Aorta (tissue), 5 donors: ENCODE measurements around the gene CCDC40. TPM values are rescaled to one million over a fixed set of nuclear protein-coding genes. Genes with fewer than 3 reads are reported as not detected.

Experiments
- ATAC-seq: fragments of 200-7000 bp; cut with Tn5 transposase; one replicate; pipeline ENCODE4 v1.9.1; 2022; ENCODE audit warnings: moderate library complexity; ENCODE audit not compliant: low FRiP score
- DNase-seq, 2 donors: peaks; one replicate each; pipeline ENCODE4 v3.0.0-alpha.2; 2020
- H3K27ac ChIP-seq, 2 donors: one replicate each; pipeline ENCODE4 v1.5.1; 2013; ENCODE audit warnings: low read length in 2 of 2, mild to moderate bottlenecking in 2 of 2, moderate library complexity in 2 of 2, control low read depth in 1 of 2, inconsistent platforms in 1 of 2, low read depth in 1 of 2
- H3K27me3 ChIP-seq, 2 donors: one replicate each; pipeline ENCODE4 v1.6.1; 2013; ENCODE audit warnings: control low read depth in 1 of 2, low read length in 1 of 2, mild to moderate bottlenecking in 1 of 2, moderate library complexity in 1 of 2; ENCODE audit not compliant: insufficient read depth in 2 of 2, control insufficient read depth in 1 of 2
- H3K36me3 ChIP-seq, 2 donors: one replicate each; pipeline ENCODE4 v1.6.1; 2013; ENCODE audit warnings: control low read depth in 1 of 2, low read length in 1 of 2, mild to moderate bottlenecking in 1 of 2; ENCODE audit not compliant: insufficient read depth in 2 of 2, control insufficient read depth in 1 of 2
- H3K4me1 ChIP-seq, 2 donors: one replicate each; pipeline ENCODE4 v1.6.1; 2013; ENCODE audit warnings: low read length in 2 of 2, control low read depth in 1 of 2, mild to moderate bottlenecking in 1 of 2, moderate library complexity in 1 of 2; ENCODE audit not compliant: insufficient read depth in 2 of 2, control insufficient read depth in 1 of 2
- H3K4me3 ChIP-seq, 2 donors: one replicate each; pipeline ENCODE4 v1.5.1; 2013; ENCODE audit warnings: low read length in 2 of 2, control low read depth in 1 of 2, mild to moderate bottlenecking in 1 of 2
- H3K9me3 ChIP-seq: one replicate; pipeline ENCODE4 v1.6.1; 2013; ENCODE audit warnings: mild to moderate bottlenecking, low read length; ENCODE audit not compliant: control insufficient read depth
- WGBS, 2 donors: extraction: QIAGEN DNeasy Blood & Tissue Kit; methylation state at CpG; one replicate each; pipeline ENCODE4 v1.1.7; 2013; 5-methylcytosine and 5-hydroxymethylcytosine counted together
- intact Hi-C, 2 donors: fragments of 100-400 bp; cut with DNase I; formaldehyde crosslinking; loops; one replicate each; pipeline versions ENCODE4 v1.14.2 to v1.15.0; 2022
- polyA plus RNA-seq, 2 donors: library from polyadenylated mRNA; stranded (reverse); fragments of 200-250 nt; gene quantifications; one replicate each; pipeline ENCODE4 v1.2.3, GENCODE V29; 2013
- total RNA-seq, 2 donors: library from RNA; stranded (reverse); fragmentation: NEBNext Ultra II Directional; extraction: Animal tissue kit (Norgen Biotek cat#: 25700); gene quantifications; one replicate each; pipeline ENCODE4 v1.2.1, GENCODE V29; 2021
- donor health status: healthy with polysubstance abuse.
- donor health status: Bipolar disorder and iron deficiency.
- donor health status: DM: no; HTN: no; CAD: no.
- donor health status: DM: no; HTN: no; CAD: no.
- donor health status: DM: yes; HTN: yes; CAD: no.

Gene CCDC40
- total and polyA plus RNA-seq, 4 donors = 2.6 to 11.3 (median 5.1) TPM

DNA sequence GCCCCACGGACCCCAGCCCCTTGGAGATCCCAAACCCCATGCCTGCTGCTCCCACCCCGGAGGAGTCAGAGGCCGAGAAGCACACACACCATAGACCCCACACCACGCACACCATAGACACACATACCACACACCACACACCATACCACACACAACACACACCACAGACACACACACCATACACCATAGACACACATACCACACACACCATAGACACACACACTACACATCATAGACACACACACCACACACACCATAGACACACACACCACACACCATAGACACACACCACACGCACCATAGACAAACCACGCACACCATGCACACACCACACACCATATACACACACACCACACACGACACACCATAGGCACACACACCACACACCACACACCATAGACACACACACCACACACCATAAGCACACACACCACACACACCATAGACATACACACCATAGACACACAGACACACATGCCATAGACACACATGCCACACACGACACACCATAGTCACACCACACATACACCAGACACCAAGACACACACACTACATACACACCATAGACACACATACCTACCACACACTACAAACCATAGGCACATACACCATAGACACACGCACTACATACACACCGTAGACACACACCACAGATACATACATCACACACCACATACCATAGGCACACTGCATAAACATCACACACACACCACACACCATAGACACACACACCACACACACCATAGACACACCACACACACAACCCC, 12.1 kb upstream of the CCDC40 start:
- 36 to 48% methylated on average over 10 of the region's 10 CpGs for WGBS, 2 donors
- no peak overlapping the region for H3K27ac ChIP-seq
- H3K4me3 ChIP-seq = no peak overlapping the region
- DNase-seq (peak in 1 of 2 donors; percentile 35), ATAC-seq (no peak)
- no peaks in the 10 kb centered on the region for H3K9me3 ChIP-seq
- intact Hi-C loops = no loop called here
- H3K27me3 ChIP-seq = no peaks in the 10 kb centered on the region
- no peaks in the 10 kb centered on the region for H3K36me3 ChIP-seq
- H3K4me1 ChIP-seq = no peaks in the 10 kb centered on the region

DNA sequence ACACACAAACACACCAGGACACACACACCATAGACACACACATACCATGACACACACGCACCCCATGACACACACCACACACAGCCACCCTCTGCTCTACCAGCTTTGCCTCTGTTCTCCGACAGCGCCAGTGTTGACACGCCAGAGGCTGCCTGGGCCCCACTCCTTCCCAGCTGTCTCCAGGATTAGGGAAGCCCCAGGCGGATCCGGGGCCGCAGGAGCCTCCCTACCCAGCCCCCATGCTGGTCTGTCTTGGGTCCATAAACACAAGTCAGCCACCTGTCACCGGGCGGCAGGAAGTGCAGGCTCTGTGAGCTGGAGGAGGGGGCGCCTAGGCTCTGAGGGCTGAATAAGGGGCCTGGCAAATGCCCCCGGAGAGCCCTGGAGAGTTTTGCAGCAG, 11.3 kb upstream of the CCDC40 start:
- DNase-seq = peak in 1 of 2 donors; percentile 63
- ATAC-seq = no peak
- no peak overlapping the region for H3K4me3 ChIP-seq
- no peaks in the 10 kb centered on the region for H3K36me3 ChIP-seq
- no peaks in the 10 kb centered on the region for H3K9me3 ChIP-seq
- 54 to 67% methylated on average over 11 of the region's 11 CpGs for WGBS, 2 donors
- H3K27me3 ChIP-seq = no peaks in the 10 kb centered on the region
- H3K4me1 ChIP-seq = no peaks in the 10 kb centered on the region
- intact Hi-C loops = no loop called here
- H3K27ac ChIP-seq = no peak overlapping the region

GRCh38 chr17:80025796-80026195, 10.6 kb upstream of the CCDC40 start:
- no peak overlapping the region for H3K27ac ChIP-seq
- ATAC-seq = no peak
- no peaks in the 10 kb centered on the region for H3K9me3 ChIP-seq
- DNase-seq = peak in 1 of 2 donors; percentile 40
- no peaks in the 10 kb centered on the region for H3K27me3 ChIP-seq
- H3K4me3 ChIP-seq = no peak overlapping the region
- no peaks in the 10 kb centered on the region for H3K4me1 ChIP-seq
- intact Hi-C loops = no loop called here
- no peaks in the 10 kb centered on the region for H3K36me3 ChIP-seq
- 70 to 78% methylated on average over 10 of the region's 10 CpGs for WGBS, 2 donors

GRCh38 chr17:80026359-80027042, 9.9 kb upstream of the CCDC40 start:
- Histone ChIP-seq H3K36me3 (no peaks in the 10 kb centered on the region), H3K4me1 (no peaks in the 10 kb centered on the region), H3K27ac (no peak overlapping the region), H3K27me3 (no peaks in the 10 kb centered on the region), H3K9me3 (no peaks in the 10 kb centered on the region), H3K4me3 (no peak overlapping the region)
- DNase-seq = no peak
- ATAC-seq = no peak
- intact Hi-C loops = no loop called here
- 51 to 53% methylated on average over 10 of the region's 10 CpGs for WGBS, 2 donors

GRCh38 chr17:80027043-80027435, 9.4 kb upstream of the CCDC40 start:
- Histone ChIP-seq H3K4me1 (no peaks in the 10 kb centered on the region), H3K27ac (no peak overlapping the region)

DNA sequence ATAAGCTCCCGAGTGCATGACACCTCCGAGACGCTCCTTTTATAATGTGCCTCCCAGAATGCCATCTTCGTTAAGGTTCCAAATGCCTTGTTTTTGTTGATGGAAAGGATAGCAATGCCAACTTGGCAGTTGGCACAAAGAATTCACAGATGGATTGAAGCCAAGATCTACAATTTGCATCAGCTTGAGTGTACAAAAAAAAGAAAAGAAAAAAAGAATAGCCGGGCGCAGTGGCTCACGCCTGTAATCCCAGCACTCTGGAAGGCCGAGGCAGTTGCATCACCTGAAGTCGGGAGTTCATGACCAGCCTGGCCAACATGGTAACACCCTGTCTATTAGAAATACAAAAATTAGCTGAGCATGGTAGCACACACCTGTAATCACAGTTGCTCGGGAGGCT, 8.4 kb upstream of the CCDC40 start:
- WGBS, 2 donors = 13 to 15% methylated on average over 10 of the region's 10 CpGs
- no peaks in the 10 kb centered on the region for H3K27me3 ChIP-seq
- DNase-seq (peak in 1 of 2 donors; percentile 73), ATAC-seq (no peak)
- H3K4me1 ChIP-seq = no peaks in the 10 kb centered on the region
- H3K27ac ChIP-seq = no peak overlapping the region
- H3K9me3 ChIP-seq = no peaks in the 10 kb centered on the region
- no peak overlapping the region for H3K4me3 ChIP-seq
- intact Hi-C loops = no loop called here
- no peaks in the 10 kb centered on the region for H3K36me3 ChIP-seq

More at GRCh38 chr17:80027043-80027435, 9.4 kb upstream of the CCDC40 start:
- ATAC-seq (no peak), DNase-seq (no peak)
- H3K9me3 ChIP-seq = no peaks in the 10 kb centered on the region
- intact Hi-C loops = no loop called here
- 89 to 94% methylated on average over 8 of the region's 8 CpGs for WGBS, 2 donors
- H3K27me3 ChIP-seq = no peaks in the 10 kb centered on the region
- no peaks in the 10 kb centered on the region for H3K36me3 ChIP-seq
- no peak overlapping the region for H3K4me3 ChIP-seq

DNA sequence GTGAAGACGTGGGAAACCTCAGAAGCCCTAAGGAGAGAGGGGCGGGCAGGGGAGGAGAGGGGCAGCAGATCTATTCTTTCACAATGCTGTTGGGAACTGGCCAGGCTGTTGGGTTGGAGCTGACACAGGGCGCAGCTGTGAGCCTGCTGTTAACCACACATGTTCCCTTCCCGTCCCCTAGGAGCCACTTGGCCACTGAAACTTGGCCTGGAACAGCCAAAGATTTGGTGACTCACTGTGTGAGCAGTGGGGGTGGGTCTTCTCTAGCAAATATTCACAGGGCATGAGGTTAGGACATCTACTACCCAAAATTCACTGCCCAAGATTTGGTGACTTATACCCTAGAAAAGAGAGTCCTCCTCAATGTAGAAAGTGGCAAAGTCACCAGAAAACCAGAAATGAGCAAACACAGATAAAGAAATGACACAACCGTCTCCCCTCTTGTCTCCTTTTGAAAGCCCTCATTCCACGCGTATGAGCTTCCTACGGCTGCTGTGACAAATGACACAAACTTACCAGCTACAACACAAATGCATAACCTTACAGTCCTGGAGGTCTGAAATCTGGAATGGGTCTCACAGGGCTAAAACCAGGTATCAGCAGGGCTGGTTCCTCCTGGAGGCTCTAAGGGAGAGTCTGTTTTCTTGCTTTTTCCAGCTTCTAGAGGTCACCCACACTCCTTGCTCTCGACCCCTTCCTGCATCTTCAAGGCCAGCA, 7.0 kb upstream of the CCDC40 start:
- no peaks in the 10 kb centered on the region for H3K4me1 ChIP-seq
- DNase-seq = peak; percentile 90 to 91
- ATAC-seq = peak; percentile 86
- intact Hi-C loops = no loop called here
- H3K4me3 ChIP-seq = no peak overlapping the region
- H3K27ac ChIP-seq = peak overlapping the region in 1 of 2 donors; percentile 55
- no peaks in the 10 kb centered on the region for H3K9me3 ChIP-seq
- H3K36me3 ChIP-seq = no peaks in the 10 kb centered on the region
- H3K27me3 ChIP-seq = no peaks in the 10 kb centered on the region
- WGBS, 2 donors = 17 to 24% methylated on average over 9 of the region's 9 CpGs

DNA sequence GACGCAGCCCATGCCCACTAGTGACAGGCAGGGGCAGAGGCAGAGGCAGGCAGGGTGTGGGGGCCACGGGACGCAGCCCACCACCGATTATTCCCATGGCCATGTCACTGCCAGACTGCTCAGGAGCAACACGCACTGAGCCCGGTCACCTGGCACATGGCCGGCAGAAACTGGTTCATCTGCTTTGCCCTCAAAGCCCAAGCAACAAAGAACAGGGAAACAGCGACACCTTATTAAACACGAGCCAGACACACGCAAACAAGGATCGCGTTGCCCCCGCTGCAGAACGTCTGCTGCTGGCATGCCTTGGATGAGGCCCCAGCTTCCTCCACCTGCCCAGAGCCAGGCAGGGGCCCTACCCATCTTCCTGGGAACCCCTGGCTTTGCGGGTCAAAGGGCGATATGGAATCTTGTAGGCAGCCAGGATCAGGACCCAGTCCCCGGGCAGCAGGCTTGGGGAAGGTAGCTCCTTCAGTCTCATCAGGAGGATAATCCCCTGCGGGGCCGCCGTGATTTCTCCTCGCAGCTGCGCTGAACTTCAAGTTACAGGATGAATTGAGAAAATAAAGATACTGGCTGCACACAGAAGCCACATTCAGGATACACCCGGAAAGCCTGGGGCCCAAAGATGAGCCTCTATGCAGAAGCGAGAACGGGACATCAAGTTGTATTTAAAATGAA, 5.6 kb upstream of the CCDC40 start:
- Histone ChIP-seq H3K9me3 (no peaks in the 10 kb centered on the region), H3K4me3 (no peak overlapping the region), H3K4me1 (no peaks in the 10 kb centered on the region), H3K27ac (no peak overlapping the region), H3K36me3 (no peaks in the 10 kb centered on the region), H3K27me3 (no peaks in the 10 kb centered on the region)
- WGBS, 2 donors = 89 to 92% methylated on average over 25 of the region's 25 CpGs
- ATAC-seq = no peak
- DNase-seq = no peak
- intact Hi-C loops = no loop called here
